ENCODE results near the gene TGM1.
"Not testable (repeated sequence)": the region's sequence is repeated elsewhere in the genome, so short reads cannot be mapped to it uniquely, and the experiment has no call there.

Gene TGM1

DNA sequence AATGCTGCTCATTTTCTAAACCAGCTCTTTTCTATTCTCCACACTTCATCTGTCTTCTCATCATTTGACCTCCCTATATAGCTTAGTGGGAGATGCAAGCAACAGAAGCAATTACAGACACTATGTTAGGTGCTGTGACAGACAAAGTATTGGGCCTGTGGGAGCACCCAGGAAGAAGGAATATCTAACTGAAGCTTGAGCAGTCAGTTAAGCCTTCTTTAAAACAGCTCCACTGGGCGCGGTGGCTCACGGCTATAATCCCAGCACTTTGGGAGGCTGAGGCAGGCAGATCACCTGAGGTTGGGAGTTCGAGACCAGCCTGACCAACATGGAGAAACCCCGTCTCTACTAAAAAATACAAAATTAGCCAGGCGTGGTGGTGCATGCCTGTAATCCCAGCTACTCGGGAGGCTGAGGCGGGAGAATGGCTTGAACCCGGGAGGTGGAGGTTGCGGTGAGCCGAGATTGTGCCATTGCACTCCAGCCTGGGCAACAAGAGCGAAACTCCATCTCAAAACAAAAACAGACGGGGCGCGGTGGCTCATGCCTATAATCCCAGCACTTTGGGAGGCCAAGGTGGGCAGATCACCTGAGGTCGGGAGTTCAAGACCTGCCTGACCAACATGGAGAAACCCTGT lies 59.6 kb downstream of the TGM1 start:
- DNase-seq: not testable (repeated sequence)

DNA sequence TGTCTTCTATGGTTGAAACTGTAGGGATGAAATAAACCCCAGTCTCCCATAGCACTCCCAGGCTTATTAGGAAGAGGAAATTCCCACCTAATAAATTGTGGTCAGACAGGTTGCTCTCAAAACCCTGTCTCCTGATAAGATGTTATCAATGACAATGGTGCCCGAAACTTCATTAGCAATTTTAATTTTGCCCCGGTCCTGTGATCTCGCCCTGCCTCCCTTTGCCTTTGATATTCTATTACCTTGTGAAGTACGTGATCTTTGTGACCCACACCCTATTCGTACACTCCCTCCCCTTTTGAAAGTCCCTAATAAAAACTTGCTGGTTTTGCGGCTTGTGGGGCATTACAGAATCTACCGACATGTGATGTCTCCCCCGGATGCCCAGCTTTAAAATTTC lies 60.4 kb downstream of the TGM1 start:
- not testable (repeated sequence) for DNase-seq
